GM18526 (cell line): ENCODE results near the gene KIRREL3.

ENCODE experiments used
- POLR2A ChIP-seq: IDR thresholded peaks from 3 replicates; pipeline ENCODE4 v1.6.1; 2011; ENCODE audit not compliant: insufficient read length; ENCODE audit errors: extremely low read depth

The KIRREL3 gene

GRCh38 chr11:126597041-126597440 is 403.5 kb downstream of the KIRREL3 start:
- TF ChIP-seq POLR2A: no peak

- no peak for TF ChIP-seq POLR2A
Measured at GRCh38 chr11:126596474-126596873, 404.1 kb downstream of the KIRREL3 start.

- no peak for TF ChIP-seq POLR2A
Measured at GRCh38 chr11:126595560-126595959, 405.0 kb downstream of the KIRREL3 start.

- TF ChIP-seq POLR2A: no peak
Measured at GRCh38 chr11:126594921-126595367, 405.6 kb downstream of the KIRREL3 start.

- TF ChIP-seq POLR2A: no peak
Measured at GRCh38 chr11:126592496-126593410, 407.8 kb downstream of the KIRREL3 start.

- no peak for TF ChIP-seq POLR2A
Measured at GRCh38 chr11:126591966-126592489, 408.5 kb downstream of the KIRREL3 start.

- no peak for TF ChIP-seq POLR2A
Measured at GRCh38 chr11:126589492-126589803, 411.1 kb downstream of the KIRREL3 start.

GRCh38 chr11:126588630-126589491 is 411.7 kb downstream of the KIRREL3 start:
- TF ChIP-seq POLR2A: no peak

GRCh38 chr11:126587541-126587940 is 413.0 kb downstream of the KIRREL3 start:
- no peak for TF ChIP-seq POLR2A

GRCh38 chr11:126585774-126586491 is 414.6 kb downstream of the KIRREL3 start:
- TF ChIP-seq POLR2A: no peak

- TF ChIP-seq POLR2A: no peak
Measured at GRCh38 chr11:126585388-126585773, 415.2 kb downstream of the KIRREL3 start.

- no peak for TF ChIP-seq POLR2A
Measured at GRCh38 chr11:126583594-126584427, 416.8 kb downstream of the KIRREL3 start.

GRCh38 chr11:126583101-126583500 is 417.5 kb downstream of the KIRREL3 start:
- no peak for TF ChIP-seq POLR2A
